Activated T-helper 17 cell treated with anti-CD3 and anti-CD28 coated beads, Interleukin-2, amount 50 U/mL, for 72 hours (primary cell): ENCODE measurements around the gene AQP11. TPM values are rescaled to one million over a fixed set of nuclear protein-coding genes. Genes with fewer than 3 reads are reported as not detected.
A peak's percentile ranks its signal among the peaks of the same experiment; 100 is the strongest.
"Not testable (repeated sequence)": the region's sequence is repeated elsewhere in the genome, so short reads cannot be mapped to it uniquely, and the experiment has no call there.

Experiments
- ATAC-seq: fragments of 150-1000 bp; cut with Tn5 transposase; replicated peaks from 2 replicates; pipeline ENCODE4 v1.10.0; 2021; ENCODE audit warnings: mild to moderate bottlenecking, moderate library complexity
- H3K27ac Mint-ChIP-seq: one replicate; pipeline ENCODE4 v1.8.0; 2022; ENCODE audit warnings: mixed read lengths
- H3K27me3 Mint-ChIP-seq: one replicate; pipeline ENCODE4 v1.8.0; 2022; ENCODE audit warnings: mixed read lengths
- H3K36me3 Mint-ChIP-seq: one replicate; pipeline ENCODE4 v1.8.0; 2022; ENCODE audit warnings: low read depth, mild to moderate bottlenecking, mixed read lengths
- H3K4me1 Mint-ChIP-seq: one replicate; pipeline ENCODE4 v1.8.0; 2022; ENCODE audit warnings: mixed read lengths
- H3K4me3 Mint-ChIP-seq: one replicate; pipeline ENCODE4 v1.8.0; 2022; ENCODE audit warnings: mild to moderate bottlenecking, mixed read lengths
- H3K9me3 Mint-ChIP-seq: one replicate; pipeline ENCODE4 v1.8.0; 2022; ENCODE audit warnings: mixed read lengths
- total RNA-seq, 2 donors: library from RNA; stranded (reverse); gene quantifications; one replicate each; pipeline ENCODE4 v1.2.3, GENCODE V29; 2022

AQP11 gene
- total RNA-seq, 2 donors from 2014 or later: 0.48 to 0.98 TPM

- Mint-ChIP-seq H3K4me3 (no peak overlapping the region), H3K4me1 (no peaks in the 10 kb centered on the region), H3K27ac (no peak overlapping the region), H3K9me3 (no peaks in the 10 kb centered on the region), H3K27me3 (no peaks in the 10 kb centered on the region), H3K36me3 (peaks cover 100% of the 10 kb centered on the region)
- no peak for ATAC-seq
Observed at GRCh38 chr11:77619576-77620198, 29.9 kb downstream of the AQP11 start.

DNA sequence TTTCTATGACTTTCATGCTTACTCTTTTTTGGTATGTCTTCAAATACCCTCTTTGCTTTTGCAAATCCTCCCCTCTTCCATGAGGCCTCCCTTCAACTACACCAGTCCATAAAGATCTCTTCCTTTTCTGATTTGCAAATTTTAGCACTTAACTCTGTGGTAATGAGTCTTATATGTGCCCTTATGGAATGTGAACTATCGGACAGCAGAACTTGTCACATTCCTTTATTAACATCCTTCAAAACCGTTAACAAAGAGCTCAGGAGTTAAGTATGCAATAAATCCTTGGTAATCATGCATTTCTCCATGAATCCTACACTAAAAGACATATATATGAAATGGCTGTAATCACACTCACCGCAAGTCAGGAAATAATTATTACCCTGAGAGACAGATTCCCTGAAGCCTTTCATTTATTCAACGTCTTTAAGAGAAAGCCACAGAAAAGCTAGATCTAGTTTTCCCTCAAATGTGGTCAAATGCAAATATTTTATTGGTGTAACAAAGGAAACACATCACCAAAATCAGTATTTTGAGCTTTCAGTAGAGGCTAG lies 40.5 kb downstream of the AQP11 start:
- no peak for ATAC-seq
- Mint-ChIP-seq H3K4me1 (peaks cover 15% of the 10 kb centered on the region), H3K9me3 (no peaks in the 10 kb centered on the region), H3K4me3 (peak overlapping the region; percentile 62), H3K27ac (peak overlapping the region; percentile 44), H3K27me3 (no peaks in the 10 kb centered on the region), H3K36me3 (peaks cover 86% of the 10 kb centered on the region)

- Mint-ChIP-seq H3K4me3 (peak overlapping the region; percentile 30), H3K4me1 (peaks cover 27% of the 10 kb centered on the region), H3K36me3 (peaks cover 69% of the 10 kb centered on the region)
- H3K27me3 Mint-ChIP-seq, ATAC-seq, H3K27ac Mint-ChIP-seq, H3K9me3 Mint-ChIP-seq: not testable (repeated sequence)
Observed at GRCh38 chr11:77633926-77634325, 44.2 kb downstream of the AQP11 start.

DNA sequence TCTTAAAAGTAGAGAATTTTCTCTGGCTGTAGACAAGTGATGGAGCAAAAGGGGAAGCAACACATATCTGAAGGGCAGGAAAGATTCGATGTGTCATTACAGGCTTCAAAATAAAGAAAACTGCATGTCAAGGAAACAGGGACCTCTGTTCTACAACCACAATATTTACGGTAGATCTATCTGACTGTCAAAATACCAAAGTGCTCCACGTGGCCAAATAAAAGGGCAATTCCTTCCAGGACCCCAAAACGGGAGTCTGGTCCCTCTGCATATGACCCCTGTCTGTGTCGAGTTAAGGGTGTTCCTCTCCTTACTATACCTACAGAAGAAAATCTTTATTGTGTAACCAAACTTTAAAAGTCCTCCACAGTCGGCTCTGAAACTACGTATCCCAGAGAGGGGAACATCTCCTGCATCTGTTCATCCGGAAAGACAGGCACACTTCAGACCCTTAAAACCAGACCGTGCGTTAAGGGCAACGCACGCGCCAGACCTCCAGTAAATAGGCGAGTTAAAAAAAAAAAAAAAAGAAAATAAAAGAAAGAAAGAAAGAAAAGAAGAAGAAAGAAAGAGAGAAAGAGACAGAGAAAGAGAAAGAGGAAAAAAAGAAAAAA lies 47.1 kb downstream of the AQP11 start:
- Mint-ChIP-seq H3K27ac (peak overlapping the region; percentile 81), H3K9me3 (no peaks in the 10 kb centered on the region), H3K36me3 (peaks cover 47% of the 10 kb centered on the region), H3K4me3 (peak overlapping the region; percentile 86), H3K27me3 (no peaks in the 10 kb centered on the region), H3K4me1 (peaks cover 15% of the 10 kb centered on the region)
- no peak for ATAC-seq

- peak within 1 kb of the TSS; percentile 86 for H3K4me3 Mint-ChIP-seq
- H3K9me3 Mint-ChIP-seq: no peaks in the 10 kb centered on the region
- no peaks in the 10 kb centered on the region for H3K27me3 Mint-ChIP-seq
- H3K27ac Mint-ChIP-seq: peak within 1 kb of the TSS; percentile 81
- peaks cover 41% of the 10 kb centered on the region for H3K36me3 Mint-ChIP-seq
- peak; percentile 99 for ATAC-seq
- peaks cover 15% of the 10 kb centered on the region for H3K4me1 Mint-ChIP-seq
Observed at GRCh38 chr11:77637345-77638165, 47.8 kb downstream of the AQP11 start, which contains the start of gene CLNS1A. Gene CLNS1A, minus strand, starts transcription at chr11:77637794. Its CDS starts 80 bp downstream, at chr11:77637714.

DNA sequence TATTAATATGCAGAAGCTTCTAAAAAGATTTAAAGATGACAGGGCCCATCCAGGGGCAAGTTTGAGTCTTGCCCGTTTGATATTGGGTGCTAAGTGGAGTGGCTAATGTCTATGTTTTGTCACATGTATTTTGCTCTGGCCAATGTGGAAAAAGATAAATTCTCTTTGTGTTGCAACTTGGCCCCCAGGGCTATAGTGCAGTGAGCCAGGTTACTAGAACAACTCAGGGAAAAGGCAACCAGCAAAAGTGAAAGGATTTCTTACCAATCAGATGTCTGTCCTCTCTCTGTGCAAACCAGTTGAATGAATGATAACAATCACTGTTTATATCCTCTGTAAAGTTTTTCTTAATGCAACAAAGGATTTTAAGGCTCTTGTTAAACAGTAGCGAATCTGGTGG lies 52.5 kb downstream of the AQP11 start:
- H3K4me1 Mint-ChIP-seq: peaks cover 4% of the 10 kb centered on the region
- no peak overlapping the region for H3K27ac Mint-ChIP-seq
- H3K27me3 Mint-ChIP-seq: peaks cover 5% of the 10 kb centered on the region
- H3K4me3 Mint-ChIP-seq: no peak overlapping the region
- H3K9me3 Mint-ChIP-seq: no peaks in the 10 kb centered on the region
- no peaks in the 10 kb centered on the region for H3K36me3 Mint-ChIP-seq
- no peak for ATAC-seq

GRCh38 chr11:77644887-77645286 lies 55.1 kb downstream of the AQP11 start:
- no peaks in the 10 kb centered on the region for H3K9me3 Mint-ChIP-seq

DNA sequence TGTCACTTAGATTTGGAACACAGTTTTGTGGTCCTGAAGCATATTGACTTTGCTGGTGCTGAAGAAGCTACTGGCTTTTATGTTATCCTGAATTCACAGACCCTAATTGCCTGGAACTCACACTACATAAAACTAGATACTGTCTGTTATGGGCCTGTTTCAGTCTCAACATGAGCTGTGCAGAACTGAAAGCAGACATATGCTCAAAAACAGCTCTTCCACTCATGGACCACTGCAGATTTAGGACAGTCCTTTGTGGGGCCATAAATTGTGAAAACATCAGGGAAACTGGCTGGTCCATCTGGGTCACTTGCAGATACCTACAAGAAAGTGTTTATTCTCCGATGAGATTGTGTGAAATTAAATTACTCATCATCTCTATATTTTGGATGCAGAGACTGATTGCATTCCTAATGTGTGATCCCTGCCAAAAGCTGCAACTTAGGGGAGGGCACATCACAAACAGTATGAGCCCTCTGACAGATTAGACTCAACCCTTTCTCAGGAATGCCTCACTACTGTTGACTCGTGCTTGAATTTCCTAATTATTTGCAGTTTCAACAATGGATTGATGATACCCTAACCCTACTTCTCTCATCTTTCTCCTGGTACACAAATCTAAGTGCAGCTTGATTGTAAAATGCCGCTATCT lies 58.0 kb downstream of the AQP11 start:
- no peak overlapping the region for H3K4me3 Mint-ChIP-seq
- H3K27me3 Mint-ChIP-seq: peaks cover 5% of the 10 kb centered on the region
- no peak for ATAC-seq
- H3K4me1 Mint-ChIP-seq: peaks cover 4% of the 10 kb centered on the region
- H3K27ac Mint-ChIP-seq: no peak overlapping the region
- H3K9me3 Mint-ChIP-seq: no peaks in the 10 kb centered on the region
- no peaks in the 10 kb centered on the region for H3K36me3 Mint-ChIP-seq

More at GRCh38 chr11:77644887-77645286, 55.1 kb downstream of the AQP11 start:
- H3K27ac Mint-ChIP-seq: no peak overlapping the region
- H3K4me3 Mint-ChIP-seq: no peak overlapping the region
- peaks cover 4% of the 10 kb centered on the region for H3K4me1 Mint-ChIP-seq
- H3K27me3 Mint-ChIP-seq: peaks cover 5% of the 10 kb centered on the region
- no peak for ATAC-seq
- H3K36me3 Mint-ChIP-seq: no peaks in the 10 kb centered on the region

GRCh38 chr11:77650123-77650522 lies 60.4 kb downstream of the AQP11 start:
- ATAC-seq: no peak
- no peaks in the 10 kb centered on the region for H3K4me1 Mint-ChIP-seq
- H3K27ac Mint-ChIP-seq: no peak overlapping the region
- no peaks in the 10 kb centered on the region for H3K36me3 Mint-ChIP-seq
- H3K9me3 Mint-ChIP-seq: no peaks in the 10 kb centered on the region
- H3K27me3 Mint-ChIP-seq: peaks cover 5% of the 10 kb centered on the region
- H3K4me3 Mint-ChIP-seq: no peak overlapping the region

DNA sequence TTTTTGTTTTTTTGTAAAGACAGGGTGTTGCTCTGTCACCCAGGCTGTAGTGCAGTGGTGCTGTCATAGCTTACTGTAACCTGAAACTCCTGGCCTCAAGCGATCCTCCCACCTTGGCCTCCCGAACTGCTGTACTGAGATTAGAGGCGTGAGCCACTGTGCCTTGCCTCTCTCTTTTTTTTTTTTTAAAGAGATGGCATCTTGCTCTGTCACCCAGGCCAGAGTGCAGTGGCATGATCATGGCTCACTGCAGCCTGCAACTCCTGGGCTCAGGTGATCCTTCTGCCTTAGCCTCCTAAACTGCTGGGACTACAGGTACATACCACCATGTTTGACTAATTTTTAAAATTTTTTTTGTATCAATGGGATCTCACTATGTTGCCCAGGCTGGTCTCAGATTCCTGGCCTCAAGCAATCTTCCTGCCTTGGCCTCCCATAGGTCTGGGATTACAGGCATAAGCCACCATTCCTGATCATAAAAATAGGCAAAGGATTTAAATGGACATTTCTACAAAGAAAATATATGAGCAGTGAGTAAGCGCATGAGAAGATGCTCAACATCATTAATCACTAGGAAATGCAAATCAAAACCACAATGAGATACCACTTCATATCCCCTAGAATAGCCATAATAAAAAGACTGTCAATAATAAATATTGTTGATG lies 65.1 kb downstream of the AQP11 start:
- Mint-ChIP-seq H3K36me3 (no peaks in the 10 kb centered on the region), H3K4me1 (no peaks in the 10 kb centered on the region), H3K4me3 (no peak overlapping the region), H3K27me3 (no peaks in the 10 kb centered on the region), H3K9me3 (no peaks in the 10 kb centered on the region), H3K27ac (no peak overlapping the region)
- ATAC-seq: no peak

DNA sequence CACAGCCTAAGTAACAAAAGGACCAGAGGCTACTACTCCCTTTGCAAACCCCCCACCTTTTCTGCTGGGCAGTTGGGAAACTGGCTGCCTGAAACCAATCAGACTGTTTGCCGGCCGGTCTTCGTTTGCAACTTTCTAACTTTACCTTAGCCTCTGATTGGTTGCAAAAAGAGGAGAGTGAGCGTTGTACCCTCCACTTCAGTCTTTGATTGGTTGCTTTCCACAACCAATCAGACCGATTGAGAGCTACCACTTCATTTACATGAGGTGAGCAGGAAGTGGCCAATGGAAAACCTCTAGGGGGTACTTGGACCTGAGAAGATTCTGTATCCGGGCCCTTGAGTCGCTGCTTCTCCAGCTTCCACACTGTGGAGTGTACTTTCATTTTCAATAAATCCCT lies 66.6 kb downstream of the AQP11 start:
- Mint-ChIP-seq H3K4me1 (no peaks in the 10 kb centered on the region), H3K4me3 (no peak overlapping the region), H3K27ac (no peak overlapping the region), H3K36me3 (no peaks in the 10 kb centered on the region), H3K27me3 (no peaks in the 10 kb centered on the region), H3K9me3 (no peaks in the 10 kb centered on the region)
- no peak for ATAC-seq

- ATAC-seq: no peak
- Mint-ChIP-seq H3K27me3 (no peaks in the 10 kb centered on the region), H3K27ac (no peak overlapping the region), H3K4me3 (no peak overlapping the region), H3K36me3 (no peaks in the 10 kb centered on the region), H3K9me3 (no peaks in the 10 kb centered on the region), H3K4me1 (no peaks in the 10 kb centered on the region)
Observed at GRCh38 chr11:77658213-77659013, 68.7 kb downstream of the AQP11 start.
